NB4 (cell line): ENCODE results near the gene ULK1.

ENCODE experiments used
- CTCF ChIP-seq: IDR thresholded peaks from one replicate; pipeline ENCODE4 v1.5.1; 2012; ENCODE audit warnings: low read depth, low read length
- POLR2A ChIP-seq: IDR thresholded peaks from 2 replicates; pipeline ENCODE4 v1.6.1; 2011; ENCODE audit warnings: mild to moderate bottlenecking; ENCODE audit not compliant: insufficient read length; ENCODE audit errors: extremely low read depth

GRCh38 chr12:131894981-131895639 lies 688 bp downstream of the ULK1 start:
- TF ChIP-seq CTCF (no peak), POLR2A (no peak)
